Smooth muscle cell (in vitro differentiated cells): ENCODE results near the gene ARFRP1. TPM values are rescaled to one million over a fixed set of nuclear protein-coding genes. Genes with fewer than 3 reads are reported as not detected.

Experiments used
- DNase-seq: peaks from one replicate; lab custom pipeline; 2025; ENCODE audit not compliant: unreplicated experiment; lab: John Stamatoyannopoulos, UW
- H2AFZ ChIP-seq: fragments of 200-600 bp; sonication (generic); 2 replicates; pipeline ENCODE4 v1.6.0; 2016; ENCODE audit warnings: antibody characterized with exemption, low read depth, mild to moderate bottlenecking
- H3F3A ChIP-seq: fragments of 200-600 bp; sonication (generic); 2 replicates; pipeline ENCODE4 v1.6.0; 2017; ENCODE audit warnings: antibody characterized with exemption, low read depth
- H3K27ac ChIP-seq: fragments of 200-600 bp; sonication (generic); 2 replicates; pipeline ENCODE4 v1.5.1; 2016; ENCODE audit warnings: low read depth, mild to moderate bottlenecking
- H3K27me3 ChIP-seq: fragments of 200-600 bp; sonication (generic); 2 replicates; pipeline ENCODE4 v1.6.1; 2016; ENCODE audit warnings: low read depth, mild to moderate bottlenecking
- H3K36me3 ChIP-seq: fragments of 200-600 bp; sonication (generic); 2 replicates; pipeline ENCODE4 v1.5.1; 2016; ENCODE audit warnings: low read depth
- H3K4me1 ChIP-seq: fragments of 200-600 bp; sonication (generic); 2 replicates; pipeline ENCODE4 v1.5.1; 2016; ENCODE audit warnings: low read depth
- H3K4me2 ChIP-seq: fragments of 200-600 bp; sonication (generic); 2 replicates; pipeline ENCODE4 v1.6.0; 2016; ENCODE audit warnings: mild to moderate bottlenecking
- H3K4me3 ChIP-seq: fragments of 200-600 bp; sonication (generic); 2 replicates; pipeline ENCODE4 v1.5.1; 2016; ENCODE audit warnings: mild to moderate bottlenecking
- H3K79me2 ChIP-seq: fragments of 200-600 bp; sonication (generic); 2 replicates; pipeline ENCODE4 v1.6.0; 2016; ENCODE audit warnings: low read depth, mild to moderate bottlenecking
- H3K9ac ChIP-seq: fragments of 200-600 bp; sonication (generic); 2 replicates; pipeline ENCODE4 v1.6.0; 2016; ENCODE audit warnings: low read depth
- H3K9me3 ChIP-seq: fragments of 200-600 bp; sonication (generic); replicated peaks from 2 replicates; pipeline ENCODE4 v1.5.1; 2016; ENCODE audit warnings: low read depth
- H4K20me1 ChIP-seq: fragments of 200-600 bp; sonication (generic); 2 replicates; pipeline ENCODE4 v1.6.0; 2016; ENCODE audit warnings: low read depth
- CTCF ChIP-seq: fragments of 200-600 bp; sonication (generic); IDR thresholded peaks from 2 replicates; pipeline ENCODE4 v1.5.1; 2017; ENCODE audit warnings: borderline replicate concordance, mild to moderate bottlenecking, antibody characterized with exemption; ENCODE audit not compliant: insufficient read depth, poor library complexity, severe bottlenecking
- WGBS: methylation state at CpG from one replicate; pipeline ENCODE4 v1.1.7; 2016; ENCODE audit warnings: low lambda C conversion rate; 5-methylcytosine and 5-hydroxymethylcytosine counted together
- polyA plus RNA-seq: library from polyadenylated mRNA; unstranded; fragments of >200 nt; fragmentation: Nextera tagmentation; extraction: Ambion mirVana; gene quantifications from 2 replicates; pipeline ENCODE4 v1.2.1, GENCODE V29; 2016
- total RNA-seq: library from RNA; depleted of rRNA; stranded (reverse); fragments of >200 nt; gene quantifications from 2 replicates; pipeline ENCODE4 v1.2.3, GENCODE V29; 2014

The ARFRP1 gene
- total and polyA plus RNA-seq, 2 experiments from 2014 or later: 11.8 to 42.3 TPM

DNA sequence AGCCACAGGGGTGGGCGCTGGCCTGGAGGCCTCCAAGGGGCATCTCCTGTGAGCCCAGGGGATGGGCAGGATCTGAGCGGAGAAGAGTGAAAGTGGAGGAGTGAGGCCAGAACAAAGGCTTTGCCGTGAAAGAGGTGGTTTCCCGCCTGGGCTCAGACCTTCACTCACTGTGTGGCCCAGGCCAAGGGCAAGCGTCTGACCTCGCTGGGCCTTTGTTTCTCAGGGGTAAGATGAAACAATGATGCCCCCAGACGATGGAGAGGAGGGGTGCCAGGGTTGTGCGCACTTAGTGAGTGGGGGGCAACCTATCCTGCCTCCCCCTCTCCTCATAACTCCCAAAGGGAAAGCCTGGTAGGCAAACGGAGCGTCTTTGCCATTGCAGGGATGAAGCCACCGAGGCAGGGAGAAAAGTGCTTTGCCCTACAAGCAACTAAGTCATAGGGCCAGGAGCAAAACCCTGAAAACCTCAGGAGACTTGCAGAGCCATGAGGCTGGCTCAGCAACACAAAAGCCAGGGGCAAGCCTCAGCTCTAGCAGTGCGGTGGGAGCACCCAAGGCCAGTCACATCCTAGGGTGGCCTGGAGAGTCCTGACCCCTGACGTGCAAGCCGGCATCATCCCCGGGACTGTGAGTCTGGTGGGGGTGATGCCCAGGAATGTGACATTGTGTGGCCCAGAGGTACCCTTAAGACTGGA, 53.7 kb downstream of the ARFRP1 start:
- no peaks in the 10 kb centered on the region for H3K9me3 ChIP-seq
- no peak for DNase-seq
- peaks cover 13% of the 10 kb centered on the region for H4K20me1 ChIP-seq
- WGBS: 56% methylated on average over 15 of the region's 15 CpGs
- H3K4me1 ChIP-seq: peaks cover 4% of the 10 kb centered on the region
- H3K4me3 ChIP-seq: peak overlapping the region; percentile 58
- no peak for TF ChIP-seq CTCF
- no peaks in the 10 kb centered on the region for H3K36me3 ChIP-seq
- H3K79me2 ChIP-seq: no peaks in the 10 kb centered on the region
- no peak overlapping the region for H3K27ac ChIP-seq
- no peak overlapping the region for H3K9ac ChIP-seq
- no peak overlapping the region for H2AFZ ChIP-seq
- no peaks in the 10 kb centered on the region for H3F3A ChIP-seq
- no peaks in the 10 kb centered on the region for H3K27me3 ChIP-seq
- H3K4me2 ChIP-seq: peak overlapping the region; percentile 85

DNA sequence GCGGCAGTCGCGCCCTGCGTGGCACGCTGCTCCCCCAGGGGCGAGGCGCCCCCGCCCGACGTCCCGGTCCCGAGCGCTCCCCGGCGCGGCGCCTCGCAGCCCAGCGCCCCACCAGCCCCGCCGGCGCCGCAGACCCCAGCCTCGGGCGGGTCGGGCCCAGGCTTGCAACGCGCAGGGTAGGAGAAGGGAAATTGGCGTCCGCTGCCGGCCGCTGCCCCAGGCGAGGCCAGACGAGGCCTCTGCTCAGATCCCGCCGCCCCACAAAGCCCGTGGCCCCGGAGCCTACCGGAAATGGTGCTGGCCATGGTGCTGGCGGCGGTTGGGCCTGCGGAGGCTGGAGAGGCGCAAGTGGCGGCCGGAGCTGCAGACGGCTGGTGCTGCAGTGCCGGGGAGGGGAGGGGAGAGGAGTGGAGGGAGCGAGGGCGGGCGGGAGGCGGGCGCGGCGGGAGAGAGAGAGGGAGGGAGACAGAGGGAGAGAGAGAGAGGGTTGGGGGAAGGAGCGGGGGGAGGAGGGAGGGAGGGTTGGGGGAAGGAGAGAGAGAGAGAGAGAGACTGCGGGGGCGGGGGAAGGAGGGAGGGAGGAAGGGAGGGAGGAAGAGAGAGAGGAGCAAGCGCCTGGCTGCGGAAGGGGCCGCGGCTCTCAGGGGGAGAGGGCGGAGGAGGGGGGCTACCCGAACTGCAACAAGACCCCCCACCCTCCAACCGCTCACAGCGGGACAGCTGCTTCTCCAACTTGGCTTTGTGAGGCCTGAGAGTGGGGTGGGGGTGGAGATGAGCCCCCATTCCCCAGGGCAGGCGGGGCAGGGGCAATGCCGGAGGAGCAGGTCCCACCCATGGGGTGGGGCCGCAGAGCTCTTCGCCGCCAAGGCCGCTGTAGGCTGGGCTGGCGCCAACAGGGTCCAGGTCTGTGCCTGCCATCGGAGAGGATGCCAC, 54.5 kb downstream of the ARFRP1 start, which contains the start of gene STMN3:
Gene STMN3 (minus strand): TSS at position 384 of the 933 bp plus-strand sequence. CDS start 79 bp downstream, at position 305.
- Histone ChIP-seq H3K9me3 (no peaks in the 10 kb centered on the region), H3K9ac (no peak within 1 kb of the TSS), H3K4me3 (peak within 1 kb of the TSS; percentile 58), H3F3A (no peaks in the 10 kb centered on the region), H3K27me3 (no peaks in the 10 kb centered on the region), H4K20me1 (peaks cover 13% of the 10 kb centered on the region), H3K79me2 (no peaks in the 10 kb centered on the region), H3K27ac (no peak within 1 kb of the TSS), H3K4me1 (peaks cover 4% of the 10 kb centered on the region), H3K4me2 (peak within 1 kb of the TSS; percentile 94), H2AFZ (peak within 1 kb of the TSS; percentile 6), H3K36me3 (no peaks in the 10 kb centered on the region)
- under 1% methylated on average over 25 of the region's 73 CpGs for WGBS
- TF ChIP-seq CTCF: no peak
- peak; percentile 76 for DNase-seq

GRCh38 chr20:63652192-63652980, 55.4 kb downstream of the ARFRP1 start:
- Histone ChIP-seq H3K4me2 (peak overlapping the region; percentile 94), H3K9ac (no peak overlapping the region), H3K9me3 (no peaks in the 10 kb centered on the region), H3K79me2 (no peaks in the 10 kb centered on the region), H3K4me1 (no peaks in the 10 kb centered on the region), H3K36me3 (no peaks in the 10 kb centered on the region), H3F3A (no peaks in the 10 kb centered on the region), H4K20me1 (peaks cover 13% of the 10 kb centered on the region), H3K27ac (no peak overlapping the region), H2AFZ (peak overlapping the region; percentile 6), H3K4me3 (peak overlapping the region; percentile 58), H3K27me3 (no peaks in the 10 kb centered on the region)
- WGBS: no CpG with 5 or more reads among the region's 91 CpGs
- no peak for TF ChIP-seq CTCF
- no peak for DNase-seq
